HL-60/S4 treated with phorbol 12-myristate 13-acetate at 8.2 ng/mL for 4 days and 3 days (cell line): Measurements from ENCODE around the gene MX2.
"Not testable (repeated sequence)": the region's sequence is repeated elsewhere in the genome, so short reads cannot be mapped to it uniquely, and the experiment has no call there.

Source experiments
- in situ Hi-C: fragments of 300-500 bp; cut with MboI; formaldehyde crosslinking; loops from 2 replicates; pipeline ENCODE4 v1.15.0; 2022; ENCODE audit warnings: low sequenced_read_pairs

MX2 gene

GRCh38 chr21:41410767-41411448, 49.1 kb downstream of the MX2 start:
- in situ Hi-C loops = no loop called here

DNA sequence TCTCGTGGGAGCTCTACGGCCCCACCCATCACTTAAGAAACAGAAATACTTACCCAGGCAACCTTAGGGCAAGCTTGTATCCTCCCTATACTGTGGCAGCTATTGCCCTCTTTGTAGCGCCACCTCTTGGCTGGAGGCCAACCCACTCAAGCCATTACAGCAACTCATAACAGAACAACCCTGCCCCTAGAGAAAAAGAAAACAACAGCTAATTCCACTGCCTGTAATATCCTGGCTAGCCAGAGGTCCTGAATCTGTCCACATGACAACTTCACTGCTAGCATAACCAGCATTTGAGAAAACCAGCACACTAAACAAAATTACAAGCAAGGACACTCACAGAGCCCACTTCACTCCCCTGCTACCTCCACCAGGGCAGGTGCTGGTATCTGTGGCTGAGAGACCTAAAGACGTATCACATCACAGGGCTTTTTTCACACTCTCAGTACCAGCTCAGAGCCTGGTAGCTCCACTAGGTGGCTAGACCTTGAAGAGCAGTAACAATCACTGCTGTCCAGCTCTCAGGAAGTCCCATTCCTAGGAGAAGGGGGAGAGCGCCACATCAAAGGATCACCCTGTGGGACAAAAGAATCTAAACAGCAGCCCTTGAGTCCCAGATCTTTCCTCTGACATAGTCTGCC, 49.7 kb downstream of the MX2 start:
- in situ Hi-C loops = no loop called here

DNA sequence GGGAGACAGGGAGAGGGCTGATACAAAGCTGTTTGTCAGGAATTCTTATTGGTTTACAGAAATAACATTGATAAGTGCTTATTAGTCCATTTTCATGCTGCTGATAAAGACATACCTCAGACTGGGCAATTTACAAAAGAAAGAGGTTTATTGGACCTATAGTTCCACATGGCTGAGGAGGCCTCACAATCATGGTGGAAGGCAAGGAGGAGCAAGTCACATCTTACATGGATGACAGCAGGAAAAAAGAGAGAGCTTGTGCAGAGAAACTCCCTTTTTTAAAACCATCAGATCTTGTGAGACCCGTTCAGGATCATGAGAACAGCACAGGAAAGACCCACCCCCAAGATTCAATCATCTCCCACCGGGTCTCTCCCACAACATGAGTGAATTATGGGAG, 55.7 kb downstream of the MX2 start:
- in situ Hi-C loops = not testable (repeated sequence)

DNA sequence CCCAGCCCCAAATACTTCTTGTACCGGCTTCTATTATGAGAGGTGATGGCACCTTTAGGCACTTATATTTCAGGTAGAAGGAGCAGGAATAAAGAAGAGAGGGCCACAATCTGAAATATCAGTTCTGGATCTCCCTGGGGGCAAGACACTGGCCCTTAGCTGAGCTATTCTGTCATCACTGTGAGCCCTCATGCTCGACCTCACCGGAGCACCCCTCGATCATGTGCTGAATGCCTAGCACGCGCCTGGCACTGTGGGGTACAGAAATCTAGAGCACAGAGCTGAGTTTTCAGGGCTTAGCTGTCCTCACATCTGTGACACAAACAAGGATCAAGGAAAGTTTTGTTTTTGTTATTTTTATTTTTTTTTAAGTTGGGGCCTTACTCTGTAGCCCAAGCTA, 56.6 kb downstream of the MX2 start:
- in situ Hi-C loops = no loop called here

- in situ Hi-C loops = no loop called here
Measured at GRCh38 chr21:41418956-41419680, 57.3 kb downstream of the MX2 start.

DNA sequence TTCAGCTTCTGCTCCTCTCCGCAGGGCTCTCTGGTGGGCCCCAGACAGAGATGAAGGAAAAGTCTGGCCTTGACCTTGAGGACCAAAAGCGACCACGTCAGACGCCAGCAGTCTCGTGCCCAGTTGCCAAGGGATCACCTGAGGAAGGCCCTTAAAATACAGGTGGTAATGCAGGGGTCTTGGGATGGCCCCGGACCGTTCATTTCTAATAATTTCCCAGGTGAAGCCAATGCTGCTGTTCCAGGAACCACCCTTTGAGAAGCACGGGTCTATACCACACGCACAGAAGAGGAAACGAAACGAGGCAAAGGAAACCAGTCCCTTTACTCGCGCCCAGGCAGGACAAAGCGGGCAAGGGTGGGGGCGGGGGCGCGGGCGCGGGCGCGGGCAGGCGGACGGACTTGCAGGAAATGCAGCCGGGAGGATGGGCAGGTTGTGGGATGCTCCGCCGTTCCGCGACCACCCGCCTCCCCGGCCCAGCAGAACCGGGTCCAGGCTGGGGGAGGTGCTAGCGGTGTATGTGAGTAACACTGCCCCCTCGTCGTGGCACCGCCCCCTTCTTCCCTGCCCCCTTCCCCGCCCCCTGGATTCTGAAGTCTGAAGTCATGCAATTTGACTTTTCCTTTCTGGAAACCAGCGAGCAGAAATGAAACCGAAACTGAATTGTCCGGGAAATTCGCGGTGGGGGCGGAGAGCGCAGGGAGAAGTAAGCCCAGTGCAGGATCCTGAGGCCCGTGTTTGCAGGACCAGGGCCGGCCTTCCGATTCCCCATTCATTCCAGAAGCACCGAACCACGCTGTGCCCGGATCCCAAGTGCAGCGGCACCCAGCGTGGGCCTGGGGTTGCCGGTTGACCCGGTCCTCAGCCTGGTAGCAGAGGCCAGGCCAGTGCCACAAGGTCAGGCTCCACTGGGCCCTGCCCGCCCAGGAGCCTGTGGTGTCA, 58.4 kb downstream of the MX2 start:
- in situ Hi-C loops = no loop called here

GRCh38 chr21:41420998-41421397, 59.2 kb downstream of the MX2 start:
- in situ Hi-C loops = not testable (repeated sequence)

- in situ Hi-C loops = no loop called here
Measured at GRCh38 chr21:41422546-41423304, 60.9 kb downstream of the MX2 start.

- in situ Hi-C loops = not testable (repeated sequence)
Measured at GRCh38 chr21:41423305-41423636, 61.4 kb downstream of the MX2 start.

GRCh38 chr21:41425588-41425953, 63.7 kb downstream of the MX2 start:
- in situ Hi-C loops = no loop called here

DNA sequence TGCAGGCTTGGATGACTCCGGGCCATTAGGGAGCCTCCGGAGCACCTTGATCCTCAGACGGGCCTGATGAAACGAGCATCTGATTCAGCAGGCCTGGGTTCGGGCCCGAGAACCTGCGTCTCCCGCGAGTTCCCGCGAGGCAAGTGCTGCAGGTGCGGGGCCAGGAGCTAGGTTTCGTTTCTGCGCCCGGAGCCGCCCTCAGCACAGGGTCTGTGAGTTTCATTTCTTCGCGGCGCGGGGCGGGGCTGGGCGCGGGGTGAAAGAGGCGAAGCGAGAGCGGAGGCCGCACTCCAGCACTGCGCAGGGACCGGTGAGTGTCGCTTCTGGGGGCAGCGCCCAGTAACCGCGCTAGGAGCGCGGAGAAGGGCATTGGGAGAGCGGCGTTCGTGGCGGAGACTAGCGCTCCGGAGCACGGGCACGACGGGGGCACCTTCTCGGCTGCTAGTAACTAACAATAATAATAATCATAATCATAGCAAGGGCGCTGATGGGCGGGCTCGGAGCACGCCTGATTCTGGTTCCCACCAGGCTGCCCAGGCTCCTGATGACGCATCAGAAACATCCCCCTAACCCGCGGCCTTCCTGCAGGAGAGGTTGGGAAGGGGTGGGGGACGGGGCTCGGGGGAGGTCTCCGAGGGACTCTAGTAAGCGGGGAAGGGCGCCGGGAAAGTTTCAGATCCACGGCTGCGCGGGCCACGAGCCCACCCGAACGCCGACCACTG, 64.3 kb downstream of the MX2 start, which contains the start of gene MX1:
MX1 (plus strand) TSS at position 286 of the 722 bp plus-strand sequence. CDS start 5,832 bp downstream, outside the sequence.
- in situ Hi-C loops = no loop called here

GRCh38 chr21:41426676-41427404, 65.0 kb downstream of the MX2 start:
- in situ Hi-C loops = no loop called here

DNA sequence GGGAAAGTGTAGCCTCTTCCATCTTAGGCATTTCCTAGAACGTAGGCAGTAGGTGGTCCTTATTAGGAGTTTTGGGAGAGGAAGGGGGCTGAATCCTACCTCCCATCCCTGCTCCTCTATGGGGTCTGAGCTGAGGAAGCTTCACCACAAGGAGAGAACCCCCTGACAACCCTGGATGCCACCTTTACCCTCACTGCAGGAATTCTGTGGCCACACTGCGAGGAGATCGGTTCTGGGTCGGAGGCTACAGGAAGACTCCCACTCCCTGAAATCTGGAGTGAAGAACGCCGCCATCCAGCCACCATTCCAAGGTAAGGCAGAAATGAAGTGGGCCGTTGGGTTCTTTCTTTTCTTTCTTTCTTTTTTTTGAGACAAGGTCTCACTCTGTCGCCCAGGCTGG, 65.7 kb downstream of the MX2 start:
- in situ Hi-C loops = no loop called here

DNA sequence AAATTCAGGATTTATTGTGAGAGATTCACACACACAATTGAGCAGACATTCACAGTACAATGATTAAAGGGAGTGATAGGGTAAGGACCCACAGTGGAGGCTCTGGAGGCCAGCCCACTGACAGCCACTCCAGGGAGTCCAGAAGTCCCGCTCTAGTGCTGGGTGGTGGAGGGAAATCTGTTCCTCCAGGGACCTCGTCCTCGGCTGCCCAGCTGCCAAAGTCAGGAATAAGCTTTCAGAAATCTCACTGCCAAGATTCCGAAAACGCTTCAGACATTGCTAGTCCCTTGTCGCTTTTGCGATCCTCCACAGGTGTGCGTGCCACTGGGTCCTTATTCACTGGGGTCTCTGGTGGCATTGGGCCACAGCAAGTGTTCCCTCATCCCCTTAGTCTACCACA, 66.5 kb downstream of the MX2 start:
- in situ Hi-C loops = no loop called here

GRCh38 chr21:41428847-41429246, 67.0 kb downstream of the MX2 start:
- in situ Hi-C loops = no loop called here

DNA sequence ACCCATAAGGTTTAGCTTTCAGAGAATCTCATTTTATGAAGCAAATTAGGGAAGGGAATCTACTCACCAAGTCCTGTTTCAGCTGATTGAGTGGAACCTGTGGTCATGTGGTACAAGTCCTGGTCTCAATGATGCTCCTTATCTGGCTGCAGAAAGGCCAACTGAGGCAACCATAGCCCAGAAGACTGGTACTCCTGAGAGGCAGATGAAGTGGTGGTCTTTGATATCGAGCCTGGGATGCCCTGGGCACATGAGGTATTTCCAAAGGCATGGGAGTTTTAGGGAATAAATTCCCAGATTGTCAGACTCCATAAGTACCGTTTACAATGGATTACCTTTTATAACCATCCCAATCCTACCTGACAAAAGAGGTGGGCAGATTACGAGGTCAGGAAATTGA, 67.5 kb downstream of the MX2 start:
- in situ Hi-C loops = no loop called here

- in situ Hi-C loops = no loop called here
Measured at GRCh38 chr21:41429925-41430491, 68.2 kb downstream of the MX2 start.

DNA sequence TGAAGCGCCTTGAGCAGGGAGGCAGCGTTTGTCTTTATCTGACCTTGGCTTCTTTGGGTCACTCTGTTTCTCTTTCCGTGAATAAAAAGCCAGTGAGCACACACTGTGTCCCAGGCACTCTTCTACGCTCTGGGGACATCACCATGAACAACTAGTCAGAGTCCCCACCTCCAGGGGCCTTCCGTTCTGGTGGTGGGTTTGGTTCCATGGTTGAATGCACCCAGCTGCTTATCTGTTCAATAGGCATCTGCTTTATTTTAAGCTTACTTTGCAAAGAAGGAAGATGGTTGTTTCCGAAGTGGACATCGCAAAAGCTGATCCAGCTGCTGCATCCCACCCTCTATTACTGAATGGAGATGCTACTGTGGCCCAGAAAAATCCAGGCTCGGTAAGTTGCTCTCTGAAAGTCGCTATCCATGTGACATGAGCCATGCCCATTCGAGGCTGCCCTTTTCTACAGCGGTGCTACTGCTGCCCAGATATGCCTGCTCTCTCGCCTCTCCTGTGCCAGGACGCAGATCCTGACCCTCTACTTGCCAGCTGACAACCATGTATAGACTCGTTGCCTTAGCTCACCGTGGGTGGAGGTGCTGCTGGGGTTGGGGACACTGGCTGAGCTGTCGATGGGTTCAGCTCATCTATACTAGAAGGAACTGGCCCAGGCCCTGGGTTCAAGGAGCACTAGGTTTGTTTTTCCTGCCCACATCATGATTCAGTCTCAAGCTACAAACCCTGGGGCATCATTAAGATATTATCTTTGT, 70.1 kb downstream of the MX2 start:
- in situ Hi-C loops = no loop called here
